Prostate gland (tissue), 2 donors: ENCODE data around the gene ZNF316.

Source experiments
- POLR2A ChIP-seq: fragments of 450-650 bp; IDR thresholded peaks from one replicate; pipeline ENCODE4 v1.6.1; 2016; ENCODE audit warnings: antibody characterized with exemption, mild to moderate bottlenecking
- POLR2AphosphoS5 ChIP-seq: sonication (generic); formaldehyde crosslinking; IDR thresholded peaks from one replicate; pipeline ENCODE4 v1.6.1; 2017; ENCODE audit warnings: antibody characterized with exemption
- TF ChIP-seq, protein P1 (sequence below), 4 experiments: fragments of 200-600 bp in 2 of 4; fragments of 450-650 bp in 2 of 4; sonication (generic) in 2 of 4; IDR thresholded peaks; 1 replicate in 3 of 4; 2 replicates in 1 of 4; pipeline ENCODE4 v1.5.1; 2016 to 2019; ENCODE audit warnings: antibody characterized with exemption in 4 of 4, mild to moderate bottlenecking in 2 of 4, moderate library complexity in 2 of 4

DNA sequence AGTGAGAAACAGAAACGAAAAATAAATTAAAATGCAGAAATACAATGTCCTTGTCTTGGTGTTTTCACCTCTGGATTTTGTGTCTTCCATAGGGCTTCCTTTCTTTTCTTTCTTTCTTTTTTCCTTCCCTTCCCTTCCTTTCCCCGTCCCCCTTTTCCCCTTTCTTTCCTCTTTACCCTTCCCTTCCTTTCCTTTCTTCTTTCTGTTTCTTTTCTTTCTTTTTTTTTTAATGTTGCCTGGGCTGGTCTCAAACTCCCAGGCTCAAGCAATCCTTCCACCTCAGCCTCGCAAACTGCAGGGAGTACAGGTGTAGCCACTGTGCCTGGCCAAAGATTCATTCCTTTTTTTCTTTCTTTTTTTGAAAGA is 12.9 kb upstream of the ZNF316 start:
- TF ChIP-seq, protein P1, sequence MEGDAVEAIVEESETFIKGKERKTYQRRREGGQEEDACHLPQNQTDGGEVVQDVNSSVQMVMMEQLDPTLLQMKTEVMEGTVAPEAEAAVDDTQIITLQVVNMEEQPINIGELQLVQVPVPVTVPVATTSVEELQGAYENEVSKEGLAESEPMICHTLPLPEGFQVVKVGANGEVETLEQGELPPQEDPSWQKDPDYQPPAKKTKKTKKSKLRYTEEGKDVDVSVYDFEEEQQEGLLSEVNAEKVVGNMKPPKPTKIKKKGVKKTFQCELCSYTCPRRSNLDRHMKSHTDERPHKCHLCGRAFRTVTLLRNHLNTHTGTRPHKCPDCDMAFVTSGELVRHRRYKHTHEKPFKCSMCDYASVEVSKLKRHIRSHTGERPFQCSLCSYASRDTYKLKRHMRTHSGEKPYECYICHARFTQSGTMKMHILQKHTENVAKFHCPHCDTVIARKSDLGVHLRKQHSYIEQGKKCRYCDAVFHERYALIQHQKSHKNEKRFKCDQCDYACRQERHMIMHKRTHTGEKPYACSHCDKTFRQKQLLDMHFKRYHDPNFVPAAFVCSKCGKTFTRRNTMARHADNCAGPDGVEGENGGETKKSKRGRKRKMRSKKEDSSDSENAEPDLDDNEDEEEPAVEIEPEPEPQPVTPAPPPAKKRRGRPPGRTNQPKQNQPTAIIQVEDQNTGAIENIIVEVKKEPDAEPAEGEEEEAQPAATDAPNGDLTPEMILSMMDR (IDR thresholded peaks at IDR 0.05), result no peak
- TF ChIP-seq POLR2A, result no peak
- no peak for TF ChIP-seq POLR2AphosphoS5
